ENCODE data around the gene NECTIN2.
"Not testable (repeated sequence)": the region's sequence is repeated elsewhere in the genome, so short reads cannot be mapped to it uniquely, and the experiment has no call there.

DNA sequence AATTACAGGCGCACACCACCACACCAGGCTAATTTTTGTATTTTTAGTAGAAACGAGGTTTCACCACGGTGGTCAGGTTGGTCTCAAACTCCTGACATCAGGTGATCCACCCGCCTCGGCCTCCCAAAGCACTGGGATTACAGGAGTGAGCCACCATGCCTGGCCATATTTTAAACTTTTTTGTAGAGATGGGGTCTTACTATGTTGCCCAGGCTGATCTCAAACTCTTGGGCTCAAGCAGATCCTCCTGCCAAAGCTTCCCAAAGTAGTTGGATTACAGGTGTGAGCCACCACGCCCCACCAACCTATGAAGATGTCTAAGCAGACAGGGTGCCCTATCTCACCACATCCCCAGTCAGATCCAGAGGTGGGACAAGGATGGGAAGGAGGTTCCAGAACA, 65.8 kb downstream of the NECTIN2 start:
- TF ChIP-seq POLR2A, POLR2AphosphoS5 (IDR thresholded peaks at IDR 0.05): not testable (repeated sequence)
- TF ChIP-seq, protein P1, sequence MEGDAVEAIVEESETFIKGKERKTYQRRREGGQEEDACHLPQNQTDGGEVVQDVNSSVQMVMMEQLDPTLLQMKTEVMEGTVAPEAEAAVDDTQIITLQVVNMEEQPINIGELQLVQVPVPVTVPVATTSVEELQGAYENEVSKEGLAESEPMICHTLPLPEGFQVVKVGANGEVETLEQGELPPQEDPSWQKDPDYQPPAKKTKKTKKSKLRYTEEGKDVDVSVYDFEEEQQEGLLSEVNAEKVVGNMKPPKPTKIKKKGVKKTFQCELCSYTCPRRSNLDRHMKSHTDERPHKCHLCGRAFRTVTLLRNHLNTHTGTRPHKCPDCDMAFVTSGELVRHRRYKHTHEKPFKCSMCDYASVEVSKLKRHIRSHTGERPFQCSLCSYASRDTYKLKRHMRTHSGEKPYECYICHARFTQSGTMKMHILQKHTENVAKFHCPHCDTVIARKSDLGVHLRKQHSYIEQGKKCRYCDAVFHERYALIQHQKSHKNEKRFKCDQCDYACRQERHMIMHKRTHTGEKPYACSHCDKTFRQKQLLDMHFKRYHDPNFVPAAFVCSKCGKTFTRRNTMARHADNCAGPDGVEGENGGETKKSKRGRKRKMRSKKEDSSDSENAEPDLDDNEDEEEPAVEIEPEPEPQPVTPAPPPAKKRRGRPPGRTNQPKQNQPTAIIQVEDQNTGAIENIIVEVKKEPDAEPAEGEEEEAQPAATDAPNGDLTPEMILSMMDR (IDR thresholded peaks at IDR 0.05): not testable (repeated sequence)

All from suprapubic skin (tissue), 4 donors.